HEK293 (cell line): ENCODE results near the gene TEX52.

ENCODE experiments used
- CTCF ChIA-PET: fragments of 350-600 bp; formaldehyde crosslinking; extraction: SDS; loops from one replicate; lab custom pipeline; 2021; ENCODE audit warnings: antibody characterized with exemption; lab: Yijun Ruan, JAX
- POLR2A ChIA-PET: fragments of 300-600 bp; formaldehyde crosslinking; extraction: SDS; loops from one replicate; lab custom pipeline; 2020; ENCODE audit warnings: antibody characterized with exemption, inconsistent platforms; lab: Yijun Ruan, JAX
- H3K27ac ChIP-seq: fragments of 200-500 bp; sonication (Bioruptor generic); 2 replicates; pipeline ENCODE4 v1.5.1; 2014; ENCODE audit warnings: low read depth, low read length, control low read depth, inconsistent platforms; ENCODE audit errors: extremely low read depth
- H3K36me3 ChIP-seq, 2 experiments: fragments of 200-500 bp in 1 of 2; sonication (Bioruptor generic) in 1 of 2; 1 replicate in 1 of 2; 2 replicates in 1 of 2; pipeline ENCODE4 v1.5.1; 2014 to 2017; ENCODE audit warnings: inconsistent platforms in 2 of 2, low read length in 2 of 2; ENCODE audit not compliant: control insufficient read depth in 2 of 2, insufficient read depth in 1 of 2
- H3K4me1 ChIP-seq: fragments of 200-500 bp; sonication (Bioruptor generic); 2 replicates; pipeline ENCODE4 v1.5.1; 2014; ENCODE audit warnings: mild to moderate bottlenecking, low read length, inconsistent platforms; ENCODE audit not compliant: control insufficient read depth, insufficient read depth
- H3K4me3 ChIP-seq: 2 replicates; pipeline ENCODE4 v1.5.1; 2011; ENCODE audit warnings: low read depth, mild to moderate bottlenecking, control low read depth, low read length, moderate library complexity
- H3K9me3 ChIP-seq: fragments of 200-500 bp; sonication (Bioruptor generic); 2 replicates; pipeline ENCODE4 v1.5.1; 2014; ENCODE audit warnings: low read depth, low read length, inconsistent platforms; ENCODE audit not compliant: control insufficient read depth, insufficient read depth
- AEBP2 ChIP-seq: fragments of 450-650 bp; formaldehyde crosslinking; IDR thresholded peaks from 2 replicates; pipeline ENCODE4 v1.5.1; 2016; ENCODE audit warnings: missing biosample characterization, missing genetic modification characterization, borderline replicate concordance
- HIC1 ChIP-seq: fragments of 450-650 bp; formaldehyde crosslinking; IDR thresholded peaks from 2 replicates; pipeline ENCODE4 v1.5.1; 2016; ENCODE audit warnings: missing biosample characterization, missing genetic modification characterization
- IKZF3 ChIP-seq: fragments of 450-650 bp; IDR thresholded peaks from 2 replicates; pipeline ENCODE4 v1.5.0; 2018; ENCODE audit warnings: missing biosample characterization, mild to moderate bottlenecking, missing genetic modification characterization, moderate library complexity
- OSR2 ChIP-seq: fragments of 450-650 bp; formaldehyde crosslinking; IDR thresholded peaks from 2 replicates; pipeline ENCODE4 v1.5.1; 2016; ENCODE audit warnings: missing biosample characterization, missing genetic modification characterization
- PRDM1 ChIP-seq: fragments of 450-650 bp; formaldehyde crosslinking; IDR thresholded peaks from 2 replicates; pipeline ENCODE4; 2016; ENCODE audit warnings: missing biosample characterization, missing genetic modification characterization
- PRDM6 ChIP-seq: fragments of 450-650 bp; formaldehyde crosslinking; IDR thresholded peaks from 2 replicates; pipeline ENCODE4 v1.5.1; 2017; ENCODE audit warnings: missing biosample characterization, missing genetic modification characterization
- SP7 ChIP-seq: fragments of 450-650 bp; formaldehyde crosslinking; IDR thresholded peaks from 2 replicates; pipeline ENCODE4 v1.5.1; 2016; ENCODE audit warnings: missing biosample characterization, missing genetic modification characterization
- ZBTB1 ChIP-seq: fragments of 450-650 bp; formaldehyde crosslinking; IDR thresholded peaks from 2 replicates; pipeline ENCODE4 v1.5.1; 2016; ENCODE audit warnings: missing biosample characterization, missing genetic modification characterization
- ZBTB11 ChIP-seq: fragments of 450-650 bp; formaldehyde crosslinking; conservative IDR thresholded peaks from 2 replicates; pipeline ENCODE4 v1.5.1; 2016; ENCODE audit warnings: low read depth, missing biosample characterization, missing genetic modification characterization
- ZBTB17 ChIP-seq: fragments of 450-650 bp; formaldehyde crosslinking; IDR thresholded peaks from 2 replicates; pipeline ENCODE4 v1.5.1; 2016; ENCODE audit warnings: missing biosample characterization, missing genetic modification characterization
- ZBTB21 ChIP-seq: fragments of 450-650 bp; formaldehyde crosslinking; IDR thresholded peaks from 2 replicates; pipeline ENCODE4 v1.5.1; 2017; ENCODE audit warnings: missing biosample characterization, missing genetic modification characterization
- ZBTB8A ChIP-seq: fragments of 450-650 bp; formaldehyde crosslinking; IDR thresholded peaks from 2 replicates; pipeline ENCODE4 v1.5.1; 2016; ENCODE audit warnings: missing biosample characterization, missing genetic modification characterization
- ZEB2 ChIP-seq: fragments of 450-650 bp; formaldehyde crosslinking; IDR thresholded peaks from 2 replicates; pipeline ENCODE4 v1.5.1; 2016; ENCODE audit warnings: missing biosample characterization, missing genetic modification characterization
- ZFP69B ChIP-seq: fragments of 450-650 bp; formaldehyde crosslinking; IDR thresholded peaks from 2 replicates; pipeline ENCODE4 v1.5.1; 2016; ENCODE audit warnings: missing biosample characterization, missing genetic modification characterization
- ZNF292 ChIP-seq: fragments of 450-650 bp; formaldehyde crosslinking; IDR thresholded peaks from 2 replicates; pipeline ENCODE4 v1.5.1; 2016; ENCODE audit warnings: low read depth, missing biosample characterization, missing genetic modification characterization, borderline replicate concordance
- ZNF302 ChIP-seq: fragments of 450-650 bp; formaldehyde crosslinking; IDR thresholded peaks from 2 replicates; pipeline ENCODE4 v1.5.1; 2016; ENCODE audit warnings: missing biosample characterization, missing genetic modification characterization, low read depth
- ZNF311 ChIP-seq: fragments of 450-650 bp; formaldehyde crosslinking; IDR thresholded peaks from 2 replicates; pipeline ENCODE4 v1.5.1; 2017; ENCODE audit warnings: missing biosample characterization, missing genetic modification characterization, borderline replicate concordance
- ZNF335 ChIP-seq: fragments of 450-650 bp; formaldehyde crosslinking; conservative IDR thresholded peaks from 2 replicates; pipeline ENCODE4 v1.5.1; 2016; ENCODE audit warnings: missing biosample characterization, missing genetic modification characterization
- ZNF366 ChIP-seq: fragments of 450-650 bp; formaldehyde crosslinking; conservative IDR thresholded peaks from 2 replicates; pipeline ENCODE4 v1.5.1; 2016; ENCODE audit warnings: missing biosample characterization, missing genetic modification characterization
- ZNF394 ChIP-seq: fragments of 450-650 bp; formaldehyde crosslinking; IDR thresholded peaks from 2 replicates; pipeline ENCODE4 v1.5.1; 2016; ENCODE audit warnings: missing biosample characterization, missing genetic modification characterization, mild to moderate bottlenecking, moderate library complexity, borderline replicate concordance
- ZNF571 ChIP-seq: fragments of 450-650 bp; formaldehyde crosslinking; IDR thresholded peaks from 2 replicates; pipeline ENCODE4 v1.5.0; 2017; ENCODE audit warnings: missing biosample characterization, missing genetic modification characterization
- ZNF600 ChIP-seq: fragments of 450-650 bp; formaldehyde crosslinking; IDR thresholded peaks from 2 replicates; pipeline ENCODE4 v1.5.1; 2016; ENCODE audit warnings: missing biosample characterization, missing genetic modification characterization
- ZNF610 ChIP-seq: fragments of 450-650 bp; formaldehyde crosslinking; IDR thresholded peaks from 2 replicates; pipeline ENCODE4 v1.5.1; 2016; ENCODE audit warnings: missing biosample characterization, missing genetic modification characterization, borderline replicate concordance
- ZNF660 ChIP-seq: fragments of 450-650 bp; IDR thresholded peaks from 2 replicates; pipeline ENCODE4 v1.5.1; 2018; ENCODE audit warnings: missing biosample characterization, mild to moderate bottlenecking, missing genetic modification characterization
- ZNF785 ChIP-seq: fragments of 450-650 bp; formaldehyde crosslinking; IDR thresholded peaks from 2 replicates; pipeline ENCODE4 v1.5.1; 2016; ENCODE audit warnings: missing biosample characterization, missing genetic modification characterization
- ZSCAN23 ChIP-seq: fragments of 450-650 bp; formaldehyde crosslinking; IDR thresholded peaks from 2 replicates; pipeline ENCODE4 v1.5.1; 2016; ENCODE audit warnings: missing biosample characterization, missing genetic modification characterization
- TF ChIP-seq, protein P1 (sequence below): sonication (generic); formaldehyde crosslinking; IDR thresholded peaks from 2 replicates; pipeline ENCODE4 v1.8.1; 2022; ENCODE audit warnings: mild to moderate bottlenecking, moderate library complexity, missing genetic modification reagents

TEX52 gene

GRCh38 chr12:2895051-2895451 lies 38.2 kb upstream of the TEX52 start (continued):
- no peak for TF ChIP-seq AEBP2 (tag by site-specific recombination)
- TF ChIP-seq ZNF302 (tag by site-specific recombination): no peak
- no peak for TF ChIP-seq ZBTB1 (tag by site-specific recombination)
- TF ChIP-seq ZSCAN23 (tag by site-specific recombination): no peak

DNA sequence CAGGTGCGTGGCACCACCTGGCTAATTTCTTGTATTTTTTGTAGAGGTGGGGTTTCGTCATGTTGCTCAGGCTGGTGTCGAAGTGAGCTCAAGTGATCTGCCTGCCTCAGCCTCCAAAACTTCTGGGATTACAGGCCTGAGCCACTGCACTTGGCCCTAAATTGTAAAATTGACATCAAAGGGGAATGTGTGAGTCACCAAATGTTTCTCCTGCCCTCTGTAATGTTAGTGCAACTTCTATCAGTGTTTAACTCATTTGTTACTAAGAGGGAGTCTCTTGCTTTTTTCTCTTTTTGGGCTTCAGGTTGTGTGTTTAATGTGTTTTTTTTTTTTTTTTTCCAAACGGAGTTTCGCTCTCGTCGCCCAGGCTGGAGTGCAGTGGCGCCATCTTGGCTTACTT lies 36.2 kb upstream of the TEX52 start:
- CTCF ChIA-PET: interaction anchor here (1.4 kb wide), 1 partner anchor 51 kb away, joined by 4 read pairs; no protein-coding TSS in a partner anchor
- POLR2A ChIA-PET: interaction anchor here (0.7 kb wide), 1 partner anchor 53 kb away, joined by 3 read pairs; no protein-coding TSS in a partner anchor
- Histone ChIP-seq H3K9me3 (no peaks in the 10 kb centered on the region), H3K4me3 (no peak overlapping the region), H3K4me1 (peaks cover 6% of the 10 kb centered on the region), H3K27ac (no peak overlapping the region), H3K36me3 (peaks cover 3 to 15% of the 10 kb centered on the region in 2 experiments)
- TF ChIP-seq HIC1 (tag by site-specific recombination) (no peak), OSR2 (tag by site-specific recombination) (peak; percentile 18; the same call in 1 of the 2 replicates), ZFP69B (tag by site-specific recombination) (0 out of 2 replicates have a peak, but pooled peaks have one; percentile 50), ZNF311 (tag by site-specific recombination) (no peak), ZNF785 (tag by site-specific recombination) (no peak), ZEB2 (tag by site-specific recombination) (peak; percentile 75), ZNF394 (peak; percentile 22; the same call in 1 of the 2 replicates), ZNF292 (tag by site-specific recombination) (no peak), ZNF660 (tag by site-specific recombination) (peak; percentile 51; the same call in 1 of the 2 replicates), PRDM6 (tag by site-specific recombination) (peak; percentile 82), ZBTB17 (peak; percentile 19; the same call in 1 of the 2 replicates), SP7 (tag by site-specific recombination) (peak; percentile 78), ZNF571 (tag by site-specific recombination) (no peak), IKZF3 (0 out of 2 replicates have a peak, but pooled peaks have one; percentile 36), PRDM1 (tag by site-specific recombination) (peak; percentile 64; the same call in 1 of the 2 replicates), ZNF610 (no peak), ZBTB11 (tag by site-specific recombination) (no peak), ZBTB8A (tag by site-specific recombination) (no peak), ZBTB21 (tag by site-specific recombination) (peak; percentile 19; the same call in 1 of the 2 replicates), ZNF600 (tag by site-specific recombination) (peak; percentile 35; the same call in 1 of the 2 replicates), ZNF335 (tag by site-specific recombination) (peak; percentile 56), ZNF366 (tag by site-specific recombination) (peak; percentile 54)
- TF ChIP-seq, protein P1, sequence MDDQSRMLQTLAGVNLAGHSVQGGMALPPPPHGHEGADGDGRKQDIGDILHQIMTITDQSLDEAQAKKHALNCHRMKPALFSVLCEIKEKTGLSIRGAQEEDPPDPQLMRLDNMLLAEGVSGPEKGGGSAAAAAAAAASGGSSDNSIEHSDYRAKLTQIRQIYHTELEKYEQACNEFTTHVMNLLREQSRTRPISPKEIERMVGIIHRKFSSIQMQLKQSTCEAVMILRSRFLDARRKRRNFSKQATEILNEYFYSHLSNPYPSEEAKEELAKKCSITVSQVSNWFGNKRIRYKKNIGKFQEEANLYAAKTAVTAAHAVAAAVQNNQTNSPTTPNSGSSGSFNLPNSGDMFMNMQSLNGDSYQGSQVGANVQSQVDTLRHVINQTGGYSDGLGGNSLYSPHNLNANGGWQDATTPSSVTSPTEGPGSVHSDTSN (CRISPR knock-in tag): no peak
